Omental fat pad (tissue), 4 donors: ENCODE results near the gene CACNA1D. TPM values are rescaled to one million over a fixed set of nuclear protein-coding genes. Genes with fewer than 3 reads are reported as not detected.

Source experiments
- ATAC-seq: fragments of 150-250 bp; one replicate; pipeline ENCODE4 v1.9.1; 2016; ENCODE audit warnings: mild to moderate bottlenecking, moderate library complexity; ENCODE audit not compliant: low FRiP score
- DNase-seq: peaks from one replicate; pipeline ENCODE4 v3.0.0-alpha.2; 2019; ENCODE audit warnings: low spot score
- total RNA-seq, 4 donors: library from RNA; depleted of rRNA; stranded (reverse); fragments of >200 nt; gene quantifications; one replicate each; pipeline ENCODE4 v1.1.0, GENCODE V29; 2016
- TF ChIP-seq, protein P1 (sequence below), 3 donors: fragments of 450-650 bp; IDR thresholded peaks; one replicate each; pipeline ENCODE4 v1.5.1; 2016 to 2017; ENCODE audit warnings: antibody characterized with exemption in 3 of 3, mild to moderate bottlenecking in 3 of 3, moderate library complexity in 2 of 3

CACNA1D gene
- total RNA-seq, 4 donors from 2014 or later = 0.24 to 1.8 (median 0.74) TPM

DNA sequence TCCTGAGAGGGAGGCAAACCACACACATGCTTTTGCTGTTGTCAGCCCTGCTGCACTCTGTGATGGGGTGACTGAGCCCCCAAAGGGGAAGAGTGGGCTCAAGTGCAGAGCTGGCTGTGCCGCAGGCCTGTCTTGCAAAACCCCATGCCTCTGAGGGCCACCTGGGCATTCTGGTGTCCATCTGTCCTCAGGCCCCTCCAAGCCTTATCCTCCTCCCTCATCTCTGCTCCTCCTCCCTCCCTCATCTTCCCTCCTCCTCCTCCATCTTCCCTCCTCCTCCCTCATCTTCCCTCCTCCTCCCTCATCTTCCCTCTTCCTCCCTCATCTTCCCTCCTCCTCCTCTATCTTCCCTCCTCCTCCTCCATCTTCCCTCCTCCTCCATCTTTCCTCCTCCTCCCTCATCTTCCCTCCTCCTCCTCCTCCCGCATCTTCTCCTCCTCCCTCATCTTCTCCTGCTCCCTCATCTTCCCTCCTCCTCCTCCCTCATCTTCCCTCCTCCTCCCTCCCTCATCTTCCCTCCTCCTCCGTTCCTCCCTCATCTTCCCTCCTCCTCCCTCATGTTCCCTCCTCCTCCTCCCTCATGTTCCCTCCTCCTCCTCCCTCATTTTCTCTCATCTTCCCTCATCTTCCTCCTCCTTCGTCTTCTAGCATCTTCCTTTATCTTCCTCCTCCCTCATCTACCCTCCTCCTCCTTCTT lies 311.2 kb downstream of the CACNA1D start:
- TF ChIP-seq, protein P1, sequence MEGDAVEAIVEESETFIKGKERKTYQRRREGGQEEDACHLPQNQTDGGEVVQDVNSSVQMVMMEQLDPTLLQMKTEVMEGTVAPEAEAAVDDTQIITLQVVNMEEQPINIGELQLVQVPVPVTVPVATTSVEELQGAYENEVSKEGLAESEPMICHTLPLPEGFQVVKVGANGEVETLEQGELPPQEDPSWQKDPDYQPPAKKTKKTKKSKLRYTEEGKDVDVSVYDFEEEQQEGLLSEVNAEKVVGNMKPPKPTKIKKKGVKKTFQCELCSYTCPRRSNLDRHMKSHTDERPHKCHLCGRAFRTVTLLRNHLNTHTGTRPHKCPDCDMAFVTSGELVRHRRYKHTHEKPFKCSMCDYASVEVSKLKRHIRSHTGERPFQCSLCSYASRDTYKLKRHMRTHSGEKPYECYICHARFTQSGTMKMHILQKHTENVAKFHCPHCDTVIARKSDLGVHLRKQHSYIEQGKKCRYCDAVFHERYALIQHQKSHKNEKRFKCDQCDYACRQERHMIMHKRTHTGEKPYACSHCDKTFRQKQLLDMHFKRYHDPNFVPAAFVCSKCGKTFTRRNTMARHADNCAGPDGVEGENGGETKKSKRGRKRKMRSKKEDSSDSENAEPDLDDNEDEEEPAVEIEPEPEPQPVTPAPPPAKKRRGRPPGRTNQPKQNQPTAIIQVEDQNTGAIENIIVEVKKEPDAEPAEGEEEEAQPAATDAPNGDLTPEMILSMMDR (IDR thresholded peaks at IDR 0.05) = no peak
- no peak for DNase-seq
- no peak for ATAC-seq

DNA sequence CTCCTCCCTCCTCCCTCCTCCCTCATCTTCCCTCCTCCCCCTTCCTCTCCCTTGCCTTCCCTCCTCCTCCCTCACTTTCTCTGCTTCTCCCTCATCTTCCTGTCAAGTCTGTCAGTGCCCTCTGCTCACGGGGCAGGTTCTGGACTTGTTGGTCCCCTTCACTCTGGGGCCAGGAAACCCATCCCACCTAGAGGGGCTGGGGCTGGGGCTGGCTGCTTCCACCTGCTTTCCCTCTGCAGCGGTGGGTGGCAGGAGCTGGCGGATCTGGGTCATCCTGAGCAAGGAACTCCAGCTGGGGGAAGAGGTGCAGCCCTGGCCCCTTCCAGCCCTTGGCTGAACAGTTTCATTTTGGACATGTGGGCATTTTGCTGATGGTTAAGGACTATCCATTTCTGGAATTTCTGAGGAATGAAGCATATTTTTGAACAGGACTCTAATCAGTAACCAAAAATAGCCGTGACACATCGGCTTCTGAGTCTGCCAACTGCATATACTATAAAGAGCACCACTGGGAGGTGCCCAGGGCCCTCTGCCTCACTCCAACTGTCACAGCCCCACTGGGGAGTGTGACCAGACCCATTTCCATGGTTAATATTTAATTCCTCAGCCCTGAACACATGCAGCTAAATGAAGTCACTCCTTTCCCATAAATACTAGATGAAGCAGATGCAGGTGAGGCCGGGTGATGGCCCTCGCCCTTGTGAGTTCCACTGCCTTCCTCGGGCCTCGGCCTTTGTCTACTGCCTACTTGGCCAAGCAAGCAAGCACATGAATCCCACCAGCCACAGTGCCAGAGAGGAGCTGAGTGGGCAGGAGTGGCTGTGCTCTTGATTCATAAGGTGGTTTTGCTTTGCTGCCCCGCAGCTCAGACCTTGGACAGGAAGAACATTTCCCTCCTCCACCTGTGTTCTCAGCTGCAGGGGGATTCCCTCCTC lies 312.0 kb downstream of the CACNA1D start:
- ATAC-seq (peak; percentile 61), DNase-seq (no peak)
- TF ChIP-seq, protein P1 (IDR thresholded peaks at IDR 0.05) = no peak

DNA sequence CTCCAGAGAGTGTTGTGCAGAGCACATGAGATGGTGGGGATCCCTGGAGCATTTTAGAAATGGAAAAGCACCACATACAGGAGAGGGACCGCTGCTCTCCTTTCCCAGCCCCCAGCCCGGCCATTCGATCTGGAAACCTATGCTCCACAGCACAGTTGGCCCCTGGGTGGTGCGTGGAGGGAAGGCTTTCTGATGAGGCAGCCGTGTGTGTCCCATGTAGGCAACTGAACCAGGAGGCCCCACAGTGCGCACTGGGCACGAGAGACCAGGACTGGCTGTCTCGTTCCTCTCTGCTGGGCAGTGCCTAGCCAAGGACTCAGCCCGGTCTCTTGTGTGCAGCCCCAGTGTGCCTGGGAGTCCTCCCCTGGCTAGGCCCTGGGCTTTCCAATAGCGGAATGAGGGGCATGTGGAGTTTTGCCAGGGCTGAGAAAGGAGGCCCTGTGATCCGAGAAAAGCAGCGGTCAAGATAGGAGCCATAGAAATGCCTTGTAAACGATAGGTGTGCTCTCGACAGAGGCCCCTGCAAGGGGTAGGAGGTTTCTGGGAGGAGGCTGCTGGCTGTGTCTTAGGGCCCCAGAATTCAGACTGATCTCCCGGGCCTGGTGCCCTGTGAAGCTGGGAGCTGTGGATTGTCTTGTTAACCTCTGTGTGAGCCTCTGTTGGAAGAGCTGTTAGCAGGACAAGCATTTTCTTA lies 312.9 kb downstream of the CACNA1D start:
- DNase-seq = no peak
- TF ChIP-seq, protein P1 (IDR thresholded peaks at IDR 0.05) = no peak
- no peak for ATAC-seq

DNA sequence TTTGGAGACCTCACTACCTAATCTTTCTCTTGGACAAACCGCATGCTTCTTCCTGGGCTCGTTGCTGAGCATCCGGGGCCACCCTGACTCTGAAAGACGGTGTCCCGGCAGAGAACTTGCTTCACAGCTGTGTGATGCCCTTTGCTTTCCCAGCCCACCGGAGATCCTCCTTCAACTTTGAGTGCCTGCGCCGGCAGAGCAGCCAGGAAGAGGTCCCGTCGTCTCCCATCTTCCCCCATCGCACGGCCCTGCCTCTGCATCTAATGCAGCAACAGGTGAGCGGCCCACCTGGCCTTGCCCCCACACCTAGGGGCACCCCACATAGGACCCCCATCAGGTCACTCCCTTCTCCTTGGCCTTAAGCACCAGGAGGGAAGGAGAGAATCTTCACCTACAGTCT lies 314.1 kb downstream of the CACNA1D start:
- ATAC-seq (no peak), DNase-seq (no peak)
- TF ChIP-seq, protein P1 (IDR thresholded peaks at IDR 0.05) = no peak

DNA sequence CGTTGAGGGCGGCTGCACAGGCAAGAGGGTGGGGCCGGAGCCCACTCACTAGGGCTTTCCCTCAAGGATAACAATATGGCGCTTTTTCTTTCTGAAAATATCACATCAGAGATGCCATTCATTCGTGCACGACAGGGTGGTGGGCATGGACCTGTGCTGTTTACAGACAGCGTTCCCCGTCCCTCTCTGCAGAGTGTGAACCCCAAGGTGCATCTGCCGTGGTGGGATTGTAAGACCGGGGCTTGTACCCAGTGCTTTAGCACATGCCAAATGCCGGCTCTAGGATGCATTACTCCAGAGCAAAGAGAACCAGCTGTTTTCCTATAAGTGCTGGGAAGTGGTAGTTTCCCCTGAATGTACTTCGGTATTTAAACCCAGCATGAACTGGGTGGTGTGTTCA lies 314.9 kb downstream of the CACNA1D start:
- DNase-seq (no peak), ATAC-seq (no peak)
- TF ChIP-seq, protein P1 (IDR thresholded peaks at IDR 0.05) = no peak

DNA sequence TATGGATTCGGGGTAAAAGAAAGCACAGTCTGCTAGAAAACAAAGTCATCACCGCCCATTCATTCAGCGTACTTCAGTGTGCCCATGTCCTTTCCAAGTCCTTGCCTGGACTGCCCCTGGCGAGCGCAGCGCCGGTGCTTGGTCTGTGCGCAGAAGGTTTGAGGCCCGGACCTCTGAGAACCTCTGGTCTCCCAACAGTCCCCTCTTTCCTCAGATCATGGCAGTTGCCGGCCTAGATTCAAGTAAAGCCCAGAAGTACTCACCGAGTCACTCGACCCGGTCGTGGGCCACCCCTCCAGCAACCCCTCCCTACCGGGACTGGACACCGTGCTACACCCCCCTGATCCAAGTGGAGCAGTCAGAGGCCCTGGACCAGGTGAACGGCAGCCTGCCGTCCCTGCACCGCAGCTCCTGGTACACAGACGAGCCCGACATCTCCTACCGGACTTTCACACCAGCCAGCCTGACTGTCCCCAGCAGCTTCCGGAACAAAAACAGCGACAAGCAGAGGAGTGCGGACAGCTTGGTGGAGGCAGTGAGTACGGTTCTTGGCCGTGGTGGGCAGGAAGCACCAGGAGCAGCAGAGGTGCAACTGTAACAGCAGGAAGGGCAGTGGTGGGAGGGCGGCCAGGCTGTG lies 315.5 kb downstream of the CACNA1D start:
- TF ChIP-seq, protein P1 (IDR thresholded peaks at IDR 0.05) = no peak
- ATAC-seq (no peak), DNase-seq (no peak)
